AG20443 (cell line): ENCODE data around the gene NIPAL3.
"Not testable (repeated sequence)": the region's sequence is repeated elsewhere in the genome, so short reads cannot be mapped to it uniquely, and the experiment has no call there.

Experiments
- DNase-seq: peaks from one replicate; pipeline ENCODE4 v3.0.0; 2012; ENCODE audit warnings: low spot score, mixed read lengths

Gene NIPAL3

DNA sequence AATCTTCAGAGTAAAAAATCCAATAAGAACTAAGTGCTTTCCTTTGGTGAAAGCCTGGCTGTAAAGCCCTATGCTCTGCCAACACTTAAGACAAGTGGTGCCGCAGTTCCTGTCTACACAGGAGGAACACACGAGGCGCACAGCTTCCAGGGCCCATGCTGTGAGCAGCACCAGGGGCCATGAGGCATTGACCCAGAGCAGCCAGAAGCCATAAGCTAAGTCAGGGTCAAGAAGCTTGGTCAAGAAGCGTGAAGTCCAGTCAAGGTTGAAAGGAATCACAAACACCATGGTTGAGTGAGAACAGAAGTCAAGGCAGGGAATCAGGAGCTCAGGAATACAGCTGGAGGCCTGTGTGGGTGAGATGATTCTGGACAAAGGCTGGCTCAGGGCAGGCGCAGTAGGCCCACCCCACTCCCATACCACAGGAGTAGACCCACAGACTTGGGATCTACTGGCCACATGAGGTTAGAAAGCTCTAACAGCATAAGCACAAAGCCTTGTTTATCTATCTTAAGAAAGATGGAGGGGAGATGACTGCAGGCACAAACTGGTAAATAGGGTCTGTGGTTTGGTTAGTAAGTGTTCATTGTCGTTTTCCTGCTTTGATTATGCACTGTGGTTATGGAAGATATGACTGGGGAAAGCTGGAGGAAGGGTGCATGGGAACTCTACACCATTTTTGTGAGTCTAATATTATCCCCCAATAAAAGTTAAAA is 44.1 kb downstream of the NIPAL3 start:
- DNase-seq = no peak

DNA sequence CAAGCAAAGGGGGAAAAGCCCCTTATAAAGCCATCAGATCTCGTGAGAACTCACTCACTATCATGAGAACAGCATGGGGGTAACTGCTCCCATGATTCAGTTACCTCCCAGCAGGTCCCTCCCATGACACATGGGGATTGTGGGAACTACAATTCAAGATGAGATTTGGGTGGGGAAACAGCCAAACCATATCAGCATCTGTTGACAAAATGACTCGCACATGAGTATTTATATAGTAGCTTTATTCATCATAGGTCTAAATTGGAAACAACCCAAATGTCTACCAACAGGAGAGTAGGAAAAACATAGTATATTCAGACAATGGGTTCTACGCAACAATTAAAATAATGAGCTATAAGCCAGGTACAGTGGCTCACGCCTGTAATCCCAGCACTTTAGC is 46.5 kb downstream of the NIPAL3 start:
- DNase-seq = not testable (repeated sequence)

GRCh38 chr1:24463776-24464735 is 48.5 kb downstream of the NIPAL3 start:
- peak; percentile 73 for DNase-seq

DNA sequence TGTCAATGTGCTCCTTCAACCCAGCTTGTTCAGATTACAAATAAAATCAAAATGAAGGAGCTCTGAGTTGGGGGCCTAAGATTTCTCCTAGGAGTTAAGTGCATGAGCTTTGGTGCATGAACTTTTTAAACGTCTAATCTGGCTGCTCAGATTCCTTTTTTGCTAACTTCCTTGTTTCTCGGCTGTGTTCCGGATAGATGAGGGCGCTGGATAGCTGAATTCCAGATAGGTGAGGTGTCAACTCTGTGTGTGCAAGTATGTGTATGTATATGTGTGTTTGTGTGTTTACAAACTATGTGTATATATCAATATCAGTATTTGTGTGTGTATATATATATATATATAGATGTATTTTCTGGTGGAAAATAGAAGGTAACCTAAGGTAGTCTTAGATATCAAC is 49.5 kb downstream of the NIPAL3 start:
- no peak for DNase-seq

- DNase-seq = no peak
These were observed 50.0 kb downstream of the NIPAL3 start for GRCh38 chr1:24465638-24466037.

GRCh38 chr1:24468685-24469316 is 53.2 kb downstream of the NIPAL3 start:
- DNase-seq = no peak

DNA sequence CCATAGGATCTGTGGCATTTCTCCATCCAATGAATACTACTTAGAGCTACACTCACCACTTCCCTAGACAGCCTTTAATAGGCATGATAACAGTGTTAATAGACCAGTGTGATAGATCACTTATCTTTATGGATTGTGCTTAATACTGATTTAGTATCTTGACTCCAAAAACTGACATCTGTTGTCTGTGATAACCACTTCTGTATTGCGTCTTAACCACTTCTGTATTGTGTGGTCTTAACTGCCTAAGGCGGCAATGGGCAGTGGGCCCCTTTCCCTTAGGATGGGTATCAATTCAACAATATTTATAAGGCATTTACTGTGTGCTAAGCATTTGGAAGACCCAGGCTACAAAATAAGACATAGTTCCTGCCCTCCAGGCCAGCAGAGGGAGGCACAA is 55.0 kb downstream of the NIPAL3 start:
- DNase-seq = no peak

DNA sequence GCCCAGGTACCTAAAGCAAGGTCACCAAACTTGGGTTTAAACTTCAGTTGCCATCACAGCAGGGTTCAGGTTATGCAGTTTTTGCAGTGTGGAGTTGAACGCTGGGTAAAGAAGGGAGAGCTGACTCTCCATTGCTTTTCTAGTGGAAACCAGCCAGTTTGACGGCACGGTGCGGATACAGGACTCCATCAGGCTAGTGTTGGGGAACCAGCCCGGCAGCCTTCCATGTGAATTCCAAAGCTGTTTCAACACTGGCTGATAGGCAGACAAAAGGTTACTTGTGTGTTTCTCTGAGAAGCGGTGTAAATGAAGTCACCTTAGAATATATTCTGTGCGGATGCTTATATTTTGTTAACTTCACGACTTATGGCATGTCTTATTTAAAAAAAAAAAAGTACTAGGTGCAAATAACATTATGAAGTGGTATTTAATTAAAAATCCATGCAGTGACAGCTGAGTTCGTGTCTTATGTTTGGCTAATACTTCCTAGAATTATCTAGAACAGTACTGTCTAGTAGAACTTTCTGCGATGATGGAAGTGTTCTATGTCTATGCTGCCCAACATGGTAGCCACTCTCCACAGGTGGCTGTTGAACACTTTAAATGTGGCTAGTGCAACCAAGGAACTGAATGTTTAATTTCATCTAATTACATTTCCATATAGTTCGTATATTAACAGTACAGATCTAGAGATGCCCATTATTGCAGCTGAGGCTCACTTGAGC is 57.1 kb downstream of the NIPAL3 start:
- no peak for DNase-seq

- DNase-seq = no peak
These were observed 58.6 kb downstream of the NIPAL3 start for GRCh38 chr1:24474193-24474592.

GRCh38 chr1:24475700-24476099 is 60.1 kb downstream of the NIPAL3 start:
- DNase-seq = no peak

DNA sequence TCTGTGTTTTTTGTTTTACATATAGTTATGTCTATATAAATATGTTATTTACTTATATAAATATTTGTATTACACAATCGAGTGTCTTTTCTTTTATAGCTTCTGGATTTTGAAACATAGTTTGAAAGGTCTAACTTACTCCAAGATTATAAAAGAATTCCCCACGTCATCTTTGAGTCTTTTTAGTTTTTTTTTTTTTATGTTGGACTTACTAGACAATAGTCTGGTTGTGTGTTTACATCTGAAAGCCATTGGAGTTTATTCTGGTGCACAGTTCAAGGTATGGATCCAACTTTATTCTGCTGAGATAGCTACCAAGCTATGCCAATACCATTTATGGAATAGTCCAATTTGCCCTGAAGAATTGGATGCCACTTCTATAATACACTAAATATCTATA is 61.0 kb downstream of the NIPAL3 start:
- DNase-seq = no peak

GRCh38 chr1:24477309-24477708 is 61.7 kb downstream of the NIPAL3 start:
- DNase-seq = no peak

DNA sequence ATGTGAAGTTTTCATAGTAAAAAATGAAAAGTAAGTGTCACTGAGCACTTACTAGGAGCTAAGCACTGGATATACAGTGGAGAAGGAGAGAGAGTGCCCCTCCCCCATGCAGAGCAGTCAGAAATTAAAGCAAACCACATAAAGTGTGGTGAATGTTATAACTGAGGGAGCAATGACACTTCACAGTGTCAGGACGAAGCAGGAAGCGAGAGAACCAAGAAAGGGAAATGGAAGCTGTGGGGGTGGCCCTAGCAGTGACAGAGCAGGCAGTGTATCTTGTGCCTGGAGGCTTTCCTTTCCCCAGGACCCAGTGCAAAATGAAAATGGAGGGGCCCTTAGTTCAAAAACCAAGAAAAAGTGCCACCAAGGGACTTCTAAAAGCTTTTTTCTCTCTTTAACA is 65.5 kb downstream of the NIPAL3 start:
- DNase-seq = no peak

DNA sequence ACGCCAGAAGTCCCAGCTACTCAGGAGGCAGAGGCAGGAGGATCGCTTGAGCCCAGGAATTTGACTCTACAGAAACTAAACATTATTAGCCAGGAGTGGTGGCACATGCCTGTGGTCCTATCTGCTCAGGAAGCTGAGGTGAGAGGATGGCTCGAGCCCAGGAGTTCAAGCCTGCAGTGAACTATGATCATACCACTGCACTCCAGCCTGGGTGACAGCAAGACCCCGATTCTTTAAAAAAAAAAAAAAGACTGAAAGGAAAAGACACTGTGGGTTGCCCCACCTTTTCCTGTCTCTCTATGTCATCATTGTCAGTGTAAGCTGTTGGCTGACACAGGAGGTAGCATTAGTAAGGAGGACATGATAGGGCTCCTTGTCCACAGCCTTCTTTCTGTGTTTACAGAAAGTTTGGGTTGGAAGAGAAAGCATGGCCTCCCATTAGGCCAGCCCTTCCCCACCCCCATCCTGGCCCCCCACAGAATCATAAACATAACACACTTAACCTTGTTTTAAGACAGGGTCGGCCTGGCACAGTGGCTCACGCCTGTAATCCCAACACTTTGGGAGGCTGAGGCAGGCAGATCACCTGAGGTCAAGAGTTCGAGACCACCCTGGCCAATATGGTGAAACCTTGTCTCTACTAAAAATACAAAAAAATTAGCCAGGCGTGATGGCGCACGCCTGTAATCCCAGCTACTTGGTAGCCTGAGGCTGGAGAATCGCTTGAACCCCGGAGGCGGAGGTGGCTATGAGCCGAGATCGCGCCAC is 66.4 kb downstream of the NIPAL3 start:
- no peak for DNase-seq

- DNase-seq = no peak
These were observed 67.8 kb downstream of the NIPAL3 start for GRCh38 chr1:24483441-24483840.

GRCh38 chr1:24484199-24484598 is 68.6 kb downstream of the NIPAL3 start:
- no peak for DNase-seq

DNA sequence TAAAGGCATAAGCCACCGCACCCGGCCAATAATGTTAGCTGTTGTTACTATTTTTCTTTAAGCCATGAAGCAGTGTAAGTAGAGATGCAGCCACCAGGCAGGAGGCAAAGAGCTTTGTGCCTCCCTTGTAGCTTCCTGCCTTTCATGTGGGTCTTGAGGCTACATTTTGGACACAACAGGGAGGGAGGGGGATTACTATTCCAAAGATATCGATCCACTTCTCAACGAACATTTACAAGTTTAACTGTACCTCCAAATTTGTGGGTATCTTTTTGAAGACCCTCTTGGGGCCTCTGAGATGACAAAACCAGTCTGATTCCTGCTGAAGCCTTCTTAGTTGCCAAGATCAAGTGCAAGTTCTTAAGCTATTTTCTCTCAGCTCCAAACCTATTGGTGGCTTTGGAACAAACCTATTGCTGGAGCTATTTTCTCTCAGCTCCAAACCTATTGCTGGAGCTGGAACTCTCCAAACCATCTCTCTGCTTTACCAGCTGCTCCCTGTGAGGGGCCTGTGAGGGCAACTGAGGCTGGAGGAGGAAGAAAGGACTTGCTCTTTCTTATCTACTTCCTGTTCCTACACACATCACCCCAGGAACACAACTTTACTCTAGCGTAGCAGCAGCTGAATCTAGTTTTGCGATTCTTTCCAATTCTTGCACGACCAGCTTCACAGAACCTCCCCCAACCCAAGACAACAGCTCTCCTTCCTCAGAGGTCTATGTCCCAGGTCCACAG is 70.9 kb downstream of the NIPAL3 start:
- no peak for DNase-seq

GRCh38 chr1:24487455-24487854 is 71.9 kb downstream of the NIPAL3 start:
- no peak for DNase-seq

- DNase-seq = not testable (repeated sequence)
These were observed 72.6 kb downstream of the NIPAL3 start for GRCh38 chr1:24488159-24488558.

DNA sequence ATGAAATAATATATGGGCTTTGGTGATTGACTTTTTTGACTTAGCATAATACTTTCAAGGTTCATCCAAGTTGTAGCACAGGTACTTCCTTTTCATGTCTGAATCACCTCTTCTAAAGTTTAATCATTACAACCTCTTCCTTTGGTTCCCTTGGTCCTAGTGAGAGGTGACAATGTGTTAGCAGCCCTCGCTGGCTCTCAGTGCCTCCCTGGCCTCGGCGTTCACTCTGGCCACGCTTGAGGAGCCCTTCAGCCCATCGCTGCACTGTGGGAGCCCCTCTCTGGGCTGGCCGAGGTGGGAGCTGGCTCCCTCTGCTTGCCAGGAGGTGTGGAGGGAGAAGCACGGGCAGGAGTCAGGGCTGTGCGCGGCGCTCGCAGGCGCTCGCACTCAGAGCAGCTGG is 74.1 kb downstream of the NIPAL3 start:
- DNase-seq = no peak
